ENCODE results near the gene SLC2A11. TPM values are rescaled to one million over a fixed set of nuclear protein-coding genes. Genes with fewer than 3 reads are reported as not detected.
"Not testable (repeated sequence)": the region's sequence is repeated elsewhere in the genome, so short reads cannot be mapped to it uniquely, and the experiment has no call there.

Gene SLC2A11
- total RNA-seq, 2 donors from 2014 or later = 15.0 TPM

- DNase-seq (no peak), ATAC-seq (no peak)
- intact Hi-C loops (cut with DNase I) = no loop called here
Measured at GRCh38 chr22:23896523-23897186, 39.0 kb downstream of the SLC2A11 start.

GRCh38 chr22:23897320-23897719, 39.6 kb downstream of the SLC2A11 start:
- intact Hi-C loops (cut with DNase I) = no loop called here
- DNase-seq = no peak
- no peak for ATAC-seq

DNA sequence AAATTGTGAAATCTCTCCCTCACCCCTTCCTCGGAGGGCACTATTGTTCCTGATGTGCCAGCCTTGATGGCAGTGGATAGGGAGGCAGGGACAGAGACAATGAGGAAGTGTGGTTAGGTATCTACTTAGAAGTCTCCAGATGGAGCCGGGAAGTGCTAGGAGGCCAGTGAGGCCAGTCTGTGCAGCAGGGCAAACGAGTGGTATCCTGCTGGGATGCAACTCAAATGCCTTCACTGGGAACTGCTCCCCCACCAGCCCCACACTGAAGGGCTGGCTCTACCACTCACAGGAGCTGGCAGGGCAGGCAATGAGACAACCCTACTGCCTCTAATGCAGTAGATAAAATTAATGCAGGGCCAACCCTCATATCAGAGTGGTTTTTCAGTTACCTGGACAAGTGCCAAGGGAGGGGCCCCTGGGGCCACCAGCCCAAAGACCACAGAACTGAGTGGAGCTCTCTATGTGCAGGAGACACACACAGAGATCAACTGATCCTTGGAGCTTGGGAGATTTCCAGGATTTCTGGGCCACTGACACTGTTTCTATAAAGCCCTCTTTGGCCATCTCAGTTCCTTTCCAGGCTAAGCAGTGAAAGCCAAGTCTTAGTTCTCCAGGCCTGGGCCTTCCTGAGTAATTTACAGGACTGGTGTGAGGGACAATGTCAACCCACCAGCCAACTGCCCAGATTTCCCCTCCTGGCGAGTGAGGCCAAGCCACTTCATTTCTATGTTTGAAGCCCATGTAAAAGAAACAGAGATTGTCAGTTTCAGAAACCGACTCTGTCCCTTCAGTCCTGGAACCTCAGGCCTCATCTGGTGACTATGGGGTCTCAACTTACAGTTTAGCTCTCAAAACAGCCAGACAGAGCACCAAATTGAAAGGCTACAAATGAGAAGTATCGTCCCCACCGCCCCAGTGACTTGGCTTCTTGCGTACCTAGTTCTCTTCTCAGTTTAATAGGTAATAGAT, 40.6 kb downstream of the SLC2A11 start:
- no peak for DNase-seq
- intact Hi-C loops (cut with DNase I) = no loop called here
- ATAC-seq = no peak

- no peak for ATAC-seq
- intact Hi-C loops (cut with DNase I) = no loop called here
- DNase-seq = no peak
Measured at GRCh38 chr22:23899042-23899745, 41.5 kb downstream of the SLC2A11 start.

DNA sequence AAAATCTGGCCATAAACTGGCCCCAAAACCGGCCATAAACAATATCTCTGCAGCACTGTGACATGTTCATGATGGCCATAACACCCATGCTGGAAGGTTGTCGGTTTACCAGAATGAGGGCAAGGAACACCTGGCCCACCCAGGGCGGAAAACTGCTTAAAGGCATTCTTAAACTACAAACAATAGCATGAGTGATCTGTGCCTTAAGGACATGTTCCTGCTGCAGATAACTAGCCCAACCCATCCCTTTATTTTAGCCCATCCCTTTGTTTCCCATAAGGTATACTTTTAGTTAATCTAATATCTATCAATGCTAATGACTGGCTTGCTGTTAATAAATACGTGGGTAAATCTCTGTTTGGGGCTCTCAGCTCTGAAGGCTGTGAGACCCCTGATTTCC, 42.6 kb downstream of the SLC2A11 start:
- intact Hi-C loops (cut with DNase I); DNase-seq; ATAC-seq: not testable (repeated sequence)

DNA sequence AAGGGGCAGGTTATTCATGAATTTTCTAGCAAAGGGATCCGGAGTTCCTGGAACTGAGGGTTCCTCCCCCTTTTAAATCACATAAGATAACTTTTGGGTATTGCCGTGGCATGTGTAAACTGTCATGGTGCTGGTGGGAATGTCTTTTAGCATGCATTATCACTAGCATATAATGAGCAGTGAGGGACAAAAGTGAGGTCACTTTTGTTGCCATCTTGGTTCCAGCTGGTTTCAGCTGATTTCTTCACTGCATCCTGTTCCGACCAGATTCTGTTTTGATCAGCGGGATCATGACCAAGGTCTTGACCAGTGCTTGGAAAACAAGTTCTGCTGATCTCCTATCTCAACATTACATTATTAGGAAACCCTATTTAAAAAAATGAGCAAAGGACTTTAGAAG, 43.9 kb downstream of the SLC2A11 start:
- DNase-seq (no peak), ATAC-seq (no peak)
- intact Hi-C loops (cut with DNase I) = no loop called here

- intact Hi-C loops (cut with DNase I) = no loop called here
- no peak for DNase-seq
- peak in 1 of 2 donors; percentile 6 for ATAC-seq
Measured at GRCh38 chr22:23903328-23903971, 45.8 kb downstream of the SLC2A11 start.

DNA sequence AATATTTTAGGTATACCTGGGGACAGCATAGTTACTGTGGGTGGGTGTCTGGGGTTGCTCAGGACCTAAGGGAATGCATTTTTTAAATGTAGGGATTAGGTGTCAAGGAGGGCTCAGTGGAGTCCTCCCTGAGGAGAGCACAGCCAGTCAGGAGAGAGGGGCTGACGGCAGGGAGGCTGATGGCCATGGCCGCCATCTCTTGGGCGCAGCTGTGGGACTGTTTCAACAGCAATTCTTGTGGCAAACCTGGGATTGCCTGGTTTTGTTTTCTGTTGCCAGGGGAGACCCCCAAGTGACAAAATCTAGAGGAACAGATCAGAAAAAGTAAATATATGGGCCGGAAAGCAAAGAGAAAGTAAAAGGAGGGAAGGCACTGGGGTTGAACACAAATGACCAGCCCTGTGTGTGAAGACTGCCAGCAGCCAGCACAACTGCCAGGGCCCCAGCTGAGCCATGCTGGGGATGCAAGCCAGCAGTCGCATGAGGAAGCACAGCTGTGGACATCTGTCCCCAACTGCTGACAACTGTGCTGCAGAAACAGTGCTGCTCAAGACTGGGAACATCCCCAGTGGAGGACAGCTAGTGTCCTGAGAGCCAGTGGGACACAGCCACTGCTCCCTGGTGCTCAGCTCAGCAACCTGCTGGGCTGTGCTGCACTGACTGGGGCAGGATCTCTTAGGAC, 47.0 kb downstream of the SLC2A11 start:
- ATAC-seq (peak; percentile 43 to 70), DNase-seq (peak; percentile 43)
- intact Hi-C loops (cut with DNase I) = no loop called here

DNA sequence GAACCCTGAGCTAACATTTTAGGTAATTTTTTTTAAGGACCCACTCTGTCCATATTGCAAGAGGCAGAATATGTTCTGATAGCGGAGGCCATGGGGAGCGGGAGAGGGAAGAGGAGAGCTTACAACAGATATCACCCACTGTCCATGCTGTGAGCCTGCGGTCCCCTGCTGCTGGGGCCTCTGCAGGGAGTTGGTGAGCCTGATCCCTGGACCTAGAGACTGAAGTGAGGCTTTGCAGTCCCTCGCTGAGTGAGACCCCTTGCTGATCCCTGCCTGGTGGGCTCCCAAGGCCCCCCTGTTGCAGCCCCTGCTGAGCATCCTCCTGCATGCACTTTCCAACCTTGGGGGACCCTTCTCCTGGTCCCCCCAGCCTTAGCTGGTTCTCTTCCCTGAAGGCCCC, 49.0 kb downstream of the SLC2A11 start:
- ATAC-seq (no peak), DNase-seq (no peak)
- intact Hi-C loops (cut with DNase I) = no loop called here

- DNase-seq; intact Hi-C loops (cut with DNase I); ATAC-seq: not testable (repeated sequence)
Measured at GRCh38 chr22:23907423-23907822, 49.7 kb downstream of the SLC2A11 start.

DNA sequence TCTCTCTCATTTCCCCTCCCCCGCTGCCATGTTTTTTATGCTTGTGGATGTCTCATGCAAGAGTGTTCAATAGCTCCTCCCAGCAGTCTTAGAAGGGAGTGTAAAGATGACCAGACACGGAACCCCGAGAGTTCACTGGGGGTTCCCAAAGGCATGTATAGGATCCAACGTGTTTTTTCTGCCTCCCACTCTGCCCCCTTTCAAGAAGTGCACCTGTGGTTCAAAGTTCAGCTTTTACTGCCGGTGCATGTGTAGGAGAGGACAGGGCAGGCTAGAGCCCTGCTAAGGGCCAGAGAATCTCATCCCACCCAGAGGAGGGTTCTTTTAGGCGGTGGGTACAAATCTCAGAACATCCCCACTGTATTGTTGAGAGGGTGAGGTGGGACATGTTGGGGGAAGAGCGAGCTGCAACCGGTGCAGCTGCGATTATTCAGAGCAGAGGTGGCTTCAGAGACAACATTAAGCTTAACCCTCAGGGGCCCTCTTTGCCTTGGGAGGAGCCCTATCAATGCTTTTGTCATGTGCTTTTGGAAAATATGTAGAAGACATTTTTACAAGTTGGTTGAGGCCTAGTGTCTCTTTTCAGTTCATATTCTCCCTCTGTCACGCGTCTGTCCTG, 51.0 kb downstream of the SLC2A11 start:
- DNase-seq (no peak), ATAC-seq (no peak)
- intact Hi-C loops (cut with DNase I) = no loop called here

DNA sequence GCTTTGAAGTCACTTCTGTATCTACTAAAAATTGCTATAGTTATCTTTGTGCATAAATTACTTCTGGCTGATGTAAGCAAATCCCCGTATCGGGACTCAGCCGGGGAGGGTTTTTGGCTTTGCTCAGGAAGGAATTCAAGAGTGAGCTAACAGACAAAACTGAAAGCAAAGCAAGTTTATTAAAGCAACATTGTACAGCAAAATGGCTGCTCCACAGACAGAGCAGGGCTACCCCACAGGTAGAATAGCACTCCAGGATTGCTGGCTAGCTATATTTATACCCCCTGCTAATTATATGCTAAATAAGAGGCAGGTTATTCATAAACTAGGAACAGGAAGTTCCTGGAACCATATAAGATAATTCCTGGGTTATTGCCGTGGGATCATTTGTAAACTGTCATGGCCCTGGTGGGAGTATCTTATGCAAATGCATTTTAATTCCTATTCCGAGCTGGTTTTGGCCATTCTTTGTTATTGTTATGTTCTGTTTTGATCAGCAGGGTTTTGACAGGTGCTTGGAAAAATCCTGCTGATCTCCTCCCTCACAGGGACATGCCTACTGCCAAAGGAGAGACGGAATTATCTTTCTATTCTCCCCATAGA, 51.7 kb downstream of the SLC2A11 start:
- intact Hi-C loops (cut with DNase I) = no loop called here
- ATAC-seq (no peak), DNase-seq (no peak)

DNA sequence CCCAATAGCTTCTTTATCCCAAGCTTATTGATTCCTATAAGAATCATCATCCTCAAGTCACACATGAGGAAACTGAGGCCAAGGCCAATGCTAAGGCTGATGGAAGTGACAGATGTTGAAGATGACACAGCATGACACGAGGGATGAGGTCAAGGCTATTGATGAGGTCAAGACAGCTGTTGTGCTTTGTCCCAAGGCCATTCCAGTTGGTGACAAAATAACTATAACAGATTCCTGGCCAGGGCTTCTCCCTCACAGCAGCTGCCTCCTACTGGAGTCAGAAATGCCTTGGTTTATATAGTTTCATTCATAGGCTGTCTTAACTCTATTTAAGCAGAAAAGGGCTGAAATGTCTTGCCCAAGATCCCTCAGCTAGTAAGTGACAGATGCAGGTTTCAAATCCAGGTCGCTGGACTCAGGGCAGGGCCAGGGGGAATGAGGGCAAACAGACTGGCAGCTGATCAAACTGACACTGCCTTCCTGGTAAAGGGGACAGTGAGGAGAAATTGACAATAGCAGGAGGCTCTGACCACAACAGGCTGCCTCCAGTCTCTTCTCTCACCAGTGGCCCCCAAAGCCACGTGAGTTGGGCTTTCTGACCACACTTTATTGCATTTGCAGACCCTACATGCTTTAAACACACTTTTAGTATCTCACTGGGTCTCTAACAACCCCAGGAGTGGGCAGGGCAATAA, 53.0 kb downstream of the SLC2A11 start:
- intact Hi-C loops (cut with DNase I) = no loop called here
- DNase-seq (no peak), ATAC-seq (no peak)

GRCh38 chr22:23911318-23911980, 53.8 kb downstream of the SLC2A11 start:
- no peak for ATAC-seq
- intact Hi-C loops (cut with DNase I) = no loop called here
- no peak for DNase-seq

DNA sequence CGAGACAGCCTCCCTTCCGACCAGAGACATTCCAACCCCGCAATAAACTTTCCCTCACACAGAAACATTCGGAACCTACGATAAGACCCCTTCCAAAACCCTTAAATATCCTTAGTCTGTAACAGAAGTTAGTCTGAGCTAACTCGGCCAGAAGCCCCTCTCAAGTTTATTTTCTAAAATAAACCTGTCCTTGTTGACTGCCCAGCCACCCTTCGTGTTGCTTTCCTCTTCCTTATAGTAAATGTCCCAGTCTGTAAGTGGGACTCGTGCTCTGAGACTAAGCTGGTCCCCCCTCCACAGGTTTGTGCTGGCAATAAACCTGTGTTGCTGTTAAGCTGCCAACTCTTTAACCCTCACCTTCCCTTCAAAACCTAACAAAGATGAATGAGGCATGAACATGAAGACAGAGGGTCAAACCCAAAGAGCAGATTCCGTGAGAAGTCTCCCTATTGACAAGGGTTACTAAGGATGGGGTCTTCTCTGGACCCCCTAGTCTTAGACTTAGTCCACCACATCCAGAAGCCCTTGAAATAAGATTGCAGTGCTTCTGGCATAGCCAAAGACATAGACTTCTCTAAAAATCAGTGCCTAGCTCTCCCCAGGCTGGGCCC, 54.7 kb downstream of the SLC2A11 start:
- DNase-seq (no peak), ATAC-seq (no peak)
- intact Hi-C loops (cut with DNase I) = no loop called here

GRCh38 chr22:23913306-23913660, 55.6 kb downstream of the SLC2A11 start:
- intact Hi-C loops (cut with DNase I) = no loop called here
- ATAC-seq = no peak
- no peak for DNase-seq

All from left cardiac atrium (tissue), 4 donors.